Measurements from ENCODE around the gene MOV10. TPM values are rescaled to one million over a fixed set of nuclear protein-coding genes. Genes with fewer than 3 reads are reported as not detected.
A peak's percentile ranks its signal among the peaks of the same experiment; 100 is the strongest.

MOV10 gene
- total and polyA plus RNA-seq, 2 of the 8 experiments (the other 6 are each of a cell fraction or from before 2014, with no cell fraction given), result 57.3 to 109 TPM

GRCh38 chr1:112714313-112715263 lies 40.1 kb downstream of the MOV10 start (continued):
- TF ChIP-seq ATF2 (IDR thresholded peaks at IDR 0.05; ENCODE audit: low read length) (no peak), KDM1A (IDR thresholded peaks at IDR 0.05; ENCODE audit: borderline replicate concordance, low read length) (no peak; the same call in 1 of the 2 replicates), FOSL1 (IDR thresholded peaks at IDR 0.05; ENCODE audit: insufficient read depth, low read depth, low read length) (no peak), CHD7 (IDR thresholded peaks at IDR 0.05; ENCODE audit: insufficient replicate concordance, low read length) (no peak), JUND (IDR thresholded peaks at IDR 0.05; ENCODE audit: low read length) (no peak), ZNF274 (IDR thresholded peaks at IDR 0.05; ENCODE audit: borderline replicate concordance, extremely low read depth, low read length) (no peak), RBBP5 (IDR thresholded peaks at IDR 0.05; ENCODE audit: borderline replicate concordance, low read depth, low read length) (peak; percentile 82; the same call in 1 of the 2 replicates)
